ACC112 (cell line): ENCODE measurements around the gene INAVA.
A peak's percentile ranks its signal among the peaks of the same experiment; 100 is the strongest.

Experiments used
- H2AFZ ChIP-seq: fragments of 200-600 bp; sonication (generic); one replicate; pipeline ENCODE4 v1.6.0; 2017; ENCODE audit warnings: antibody characterized with exemption, low read length; ENCODE audit not compliant: unreplicated experiment
- H3K27ac ChIP-seq: fragments of 200-600 bp; sonication (generic); 2 replicates; pipeline ENCODE4 v1.5.1; 2014; ENCODE audit warnings: low read depth, mild to moderate bottlenecking, antibody characterized with exemption, low read length, moderate library complexity
- H3K27me3 ChIP-seq: fragments of 200-600 bp; sonication (generic); 2 replicates; pipeline ENCODE4 v1.6.1; 2014; ENCODE audit warnings: mild to moderate bottlenecking, antibody characterized with exemption, low read length, moderate library complexity, mixed read lengths; ENCODE audit not compliant: insufficient read depth
- H3K36me3 ChIP-seq: fragments of 200-600 bp; sonication (generic); 2 replicates; pipeline ENCODE4 v1.6.1; 2016; ENCODE audit warnings: mild to moderate bottlenecking, antibody characterized with exemption, low read length, moderate library complexity, mixed read lengths; ENCODE audit not compliant: insufficient read depth
- H3K4me1 ChIP-seq: fragments of 200-600 bp; sonication (generic); one replicate; pipeline ENCODE4 v1.6.1; 2016; ENCODE audit warnings: low read length, mixed read lengths; ENCODE audit not compliant: insufficient read depth, unreplicated experiment, control insufficient read depth
- H3K4me3 ChIP-seq: fragments of 200-600 bp; sonication (generic); 2 replicates; pipeline ENCODE4 v1.5.1; 2014; ENCODE audit warnings: mild to moderate bottlenecking, low read depth, low read length
- H3K79me2 ChIP-seq: fragments of 200-600 bp; sonication (generic); one replicate; pipeline ENCODE4 v1.6.0; 2016; ENCODE audit warnings: low read length; ENCODE audit not compliant: control insufficient read depth, unreplicated experiment, insufficient read depth

The INAVA gene

DNA sequence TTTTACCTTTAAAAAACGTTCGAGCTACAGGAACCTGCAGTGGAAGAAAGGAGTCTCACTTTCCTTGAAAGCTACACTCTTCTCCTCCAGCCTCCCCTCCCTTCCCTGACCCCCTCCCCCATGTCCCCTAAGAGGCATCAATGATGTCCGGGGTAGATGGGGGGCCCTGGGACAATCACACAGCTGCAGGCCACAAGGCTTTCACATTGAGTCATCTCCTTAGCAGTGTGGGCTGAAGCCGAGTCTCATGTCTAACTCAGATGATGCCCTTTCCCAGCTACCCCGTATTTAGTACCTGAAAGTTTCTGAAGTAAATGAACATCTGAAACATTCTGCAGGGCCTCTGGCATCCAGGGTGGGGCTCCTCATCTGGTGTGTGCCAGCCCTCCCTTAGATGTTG is 28.2 kb upstream of the INAVA start:
- Histone ChIP-seq H3K36me3 (no peaks in the 10 kb centered on the region; the same call in 1 of the 2 replicates), H3K4me1 (no peaks in the 10 kb centered on the region), H3K79me2 (no peaks in the 10 kb centered on the region), H3K27me3 (peaks cover 20% of the 10 kb centered on the region), H2AFZ (no peak overlapping the region), H3K27ac (no peak overlapping the region), H3K4me3 (no peak overlapping the region)

DNA sequence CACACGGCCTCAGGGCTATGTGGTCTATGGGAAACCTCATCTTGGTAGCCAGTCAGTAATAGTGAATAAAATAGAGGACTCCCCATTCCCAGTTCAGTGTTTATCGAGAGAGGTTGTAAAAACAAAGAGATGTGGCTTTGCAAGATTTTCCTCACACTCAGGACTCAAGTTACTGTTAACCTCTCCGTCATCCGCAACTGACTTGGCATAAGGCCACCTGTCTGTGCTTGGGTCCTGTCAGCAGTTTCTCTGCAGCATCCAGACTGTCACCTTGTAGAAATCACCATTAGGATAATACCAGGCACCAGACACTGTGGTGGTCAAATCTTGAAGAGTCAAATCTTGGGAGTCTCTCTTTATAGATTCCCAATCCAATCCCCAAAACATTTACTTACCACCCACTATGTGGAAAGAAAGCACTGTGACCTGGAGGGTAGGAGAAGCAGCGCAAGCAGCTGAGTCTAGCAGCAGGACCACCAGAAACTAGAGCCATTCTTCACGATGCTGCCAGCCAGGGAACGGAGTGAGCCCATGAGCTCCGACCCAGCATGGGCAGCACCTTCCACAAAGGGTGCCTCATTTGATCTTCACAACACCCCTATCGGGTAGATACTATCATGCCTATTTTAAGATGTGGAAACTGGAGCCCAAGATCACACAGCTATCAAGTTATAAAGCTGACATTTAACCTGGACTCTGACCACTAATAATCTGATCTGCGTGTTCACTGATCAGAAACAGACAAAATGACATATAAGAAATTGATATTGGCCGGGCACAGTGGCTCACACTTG is 27.5 kb upstream of the INAVA start:
- Histone ChIP-seq H3K27ac (no peak overlapping the region), H3K27me3 (peaks cover 27% of the 10 kb centered on the region), H3K4me3 (no peak overlapping the region), H3K36me3 (no peaks in the 10 kb centered on the region; the same call in 1 of the 2 replicates), H3K4me1 (no peaks in the 10 kb centered on the region), H3K79me2 (no peaks in the 10 kb centered on the region), H2AFZ (no peak overlapping the region)

DNA sequence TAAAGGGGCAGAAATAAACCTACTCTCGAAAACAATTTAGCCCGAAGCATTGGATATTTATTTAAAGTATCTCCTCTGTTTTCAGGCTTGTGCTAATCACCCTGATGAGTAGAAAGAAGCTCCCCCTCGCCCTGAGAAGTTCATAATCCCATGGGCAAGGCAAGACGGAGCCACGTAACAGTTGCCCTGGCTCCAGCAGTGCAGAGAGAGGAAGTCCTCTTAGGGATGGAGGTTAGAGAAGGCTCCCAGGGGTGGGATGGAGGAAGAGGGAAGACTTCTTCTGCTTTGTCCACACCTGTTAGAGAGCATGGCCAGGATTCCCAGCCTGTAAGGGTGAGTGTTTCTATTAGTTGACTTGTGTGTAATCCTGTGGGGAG is 25.3 kb upstream of the INAVA start:
- Histone ChIP-seq H3K4me1 (no peaks in the 10 kb centered on the region), H3K27ac (no peak overlapping the region), H3K79me2 (no peaks in the 10 kb centered on the region), H2AFZ (no peak overlapping the region), H3K4me3 (no peak overlapping the region), H3K36me3 (no peaks in the 10 kb centered on the region; the same call in 1 of the 2 replicates), H3K27me3 (peaks cover 49% of the 10 kb centered on the region)

DNA sequence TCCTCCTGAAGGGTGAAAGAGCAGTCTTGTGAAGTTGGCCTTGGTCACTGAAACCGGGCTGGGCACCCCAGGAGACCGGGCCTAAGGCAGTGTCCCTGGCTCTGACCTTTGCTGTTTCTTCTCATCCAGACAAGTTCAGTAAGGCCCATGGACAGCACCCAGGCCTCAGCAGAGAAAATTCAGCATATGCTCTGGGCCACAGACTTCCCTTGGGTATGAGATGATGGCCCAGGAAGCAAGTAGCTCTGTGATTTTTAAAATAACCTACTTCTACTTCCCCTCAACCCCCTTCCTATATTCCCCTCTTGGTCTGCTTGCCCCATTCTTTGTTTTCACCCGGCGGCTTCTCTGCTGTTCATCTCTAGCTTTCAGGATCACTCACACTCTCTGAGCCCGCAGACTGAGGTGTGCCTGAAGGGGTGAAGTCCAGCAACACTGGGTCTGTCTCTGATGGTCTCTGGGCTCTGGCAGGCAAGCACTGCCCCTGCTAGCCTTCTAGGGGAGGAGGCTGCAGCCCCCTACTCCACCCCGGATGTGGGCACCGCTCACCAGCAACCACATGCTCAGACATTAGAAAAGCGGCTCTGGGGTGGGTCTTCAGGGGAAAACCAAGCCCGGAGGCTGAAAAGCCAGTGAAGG is 24.8 kb upstream of the INAVA start:
- H3K36me3 ChIP-seq = no peaks in the 10 kb centered on the region; the same call in 1 of the 2 replicates
- no peaks in the 10 kb centered on the region for H3K79me2 ChIP-seq
- H3K27ac ChIP-seq = no peak overlapping the region
- no peak overlapping the region for H2AFZ ChIP-seq
- no peaks in the 10 kb centered on the region for H3K4me1 ChIP-seq
- H3K27me3 ChIP-seq = peaks cover 54% of the 10 kb centered on the region
- H3K4me3 ChIP-seq = no peak overlapping the region

DNA sequence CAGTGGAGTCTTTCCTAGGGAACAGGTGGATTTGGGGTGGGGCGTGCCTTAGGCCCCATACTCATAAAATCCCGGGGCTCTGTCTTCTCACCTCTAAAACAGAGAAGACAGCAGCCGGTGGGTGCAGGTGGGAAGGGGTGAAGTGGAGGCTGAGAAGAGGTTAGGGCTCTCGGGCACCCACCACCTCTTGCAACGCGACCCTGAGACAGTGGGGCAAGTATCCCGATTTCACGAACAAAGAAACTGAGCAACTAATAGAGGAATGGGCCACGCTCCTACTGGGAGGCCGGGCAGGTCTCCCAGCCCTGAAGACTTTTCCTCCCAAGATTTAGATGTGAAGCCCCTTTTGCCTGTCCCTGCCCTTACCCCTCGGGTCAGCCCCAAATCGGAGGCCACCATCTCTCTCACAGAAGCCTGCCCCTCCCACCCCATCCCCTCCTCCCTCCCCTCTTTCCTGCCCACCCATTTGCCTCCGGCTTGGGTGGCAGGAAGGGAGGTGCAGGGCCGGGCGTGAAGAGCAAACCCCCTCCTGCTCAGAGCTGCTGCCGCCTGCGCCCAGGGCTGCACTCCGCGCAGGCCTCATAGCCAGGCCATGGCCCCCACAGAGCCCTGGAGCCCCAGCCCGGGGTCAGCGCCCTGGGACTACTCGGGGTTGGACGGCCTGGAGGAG is 22.1 kb upstream of the INAVA start, which contains the start of gene GPR25:
TSS of gene GPR25 (plus strand) at position 536 of the 670 bp plus-strand sequence. CDS start at position 593, 57 bp downstream.
- Histone ChIP-seq H3K27me3 (peaks cover 72% of the 10 kb centered on the region), H3K4me1 (no peaks in the 10 kb centered on the region), H3K79me2 (no peaks in the 10 kb centered on the region), H3K27ac (no peak within 1 kb of the TSS), H2AFZ (peak within 1 kb of the TSS; percentile 43), H3K4me3 (peak within 1 kb of the TSS; percentile 68), H3K36me3 (no peaks in the 10 kb centered on the region)

DNA sequence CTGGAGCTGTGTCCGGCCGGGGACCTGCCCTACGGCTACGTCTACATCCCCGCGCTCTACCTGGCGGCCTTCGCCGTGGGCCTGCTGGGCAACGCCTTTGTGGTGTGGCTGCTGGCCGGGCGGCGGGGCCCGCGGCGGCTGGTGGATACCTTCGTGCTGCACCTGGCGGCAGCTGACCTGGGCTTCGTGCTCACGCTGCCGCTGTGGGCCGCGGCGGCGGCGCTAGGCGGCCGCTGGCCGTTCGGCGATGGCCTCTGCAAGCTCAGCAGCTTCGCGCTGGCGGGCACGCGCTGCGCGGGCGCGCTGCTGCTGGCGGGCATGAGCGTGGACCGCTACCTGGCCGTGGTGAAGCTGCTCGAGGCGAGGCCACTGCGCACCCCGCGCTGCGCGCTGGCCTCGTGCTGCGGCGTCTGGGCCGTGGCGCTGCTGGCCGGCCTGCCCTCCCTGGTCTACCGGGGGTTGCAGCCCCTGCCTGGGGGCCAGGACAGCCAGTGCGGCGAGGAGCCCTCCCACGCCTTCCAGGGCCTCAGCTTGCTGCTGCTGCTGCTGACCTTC is 21.5 kb upstream of the INAVA start:
- Histone ChIP-seq H3K4me3 (peak overlapping the region; percentile 68), H2AFZ (peak overlapping the region; percentile 43), H3K27me3 (peaks cover 77% of the 10 kb centered on the region), H3K4me1 (no peaks in the 10 kb centered on the region), H3K27ac (no peak overlapping the region), H3K79me2 (no peaks in the 10 kb centered on the region), H3K36me3 (no peaks in the 10 kb centered on the region)

DNA sequence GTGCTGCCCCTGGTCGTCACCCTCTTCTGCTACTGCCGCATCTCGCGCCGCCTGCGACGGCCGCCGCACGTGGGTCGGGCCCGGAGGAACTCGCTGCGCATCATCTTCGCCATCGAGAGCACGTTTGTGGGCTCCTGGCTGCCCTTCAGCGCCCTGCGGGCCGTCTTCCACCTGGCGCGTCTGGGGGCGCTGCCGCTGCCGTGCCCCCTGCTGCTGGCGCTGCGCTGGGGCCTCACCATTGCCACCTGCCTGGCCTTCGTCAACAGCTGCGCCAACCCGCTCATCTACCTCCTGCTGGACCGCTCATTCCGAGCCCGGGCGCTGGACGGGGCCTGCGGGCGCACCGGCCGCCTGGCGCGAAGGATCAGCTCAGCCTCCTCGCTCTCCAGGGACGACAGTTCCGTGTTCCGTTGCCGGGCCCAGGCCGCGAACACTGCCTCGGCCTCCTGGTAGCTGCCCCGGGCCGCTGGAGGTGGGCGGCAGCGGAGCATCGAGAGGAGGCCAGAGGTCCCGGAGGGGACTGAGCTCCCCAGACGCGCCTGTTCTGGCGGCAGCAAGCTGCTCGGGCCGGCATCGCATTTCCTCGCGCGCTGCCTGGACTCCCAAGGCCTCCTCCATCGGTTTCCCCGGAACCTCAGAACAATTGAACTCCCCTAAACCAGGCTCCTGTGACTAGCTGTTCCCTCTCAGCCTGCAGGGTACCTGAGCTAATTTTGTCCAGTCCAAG is 20.9 kb upstream of the INAVA start:
- H3K4me3 ChIP-seq = peak overlapping the region; percentile 68
- no peak overlapping the region for H2AFZ ChIP-seq
- H3K79me2 ChIP-seq = no peaks in the 10 kb centered on the region

DNA sequence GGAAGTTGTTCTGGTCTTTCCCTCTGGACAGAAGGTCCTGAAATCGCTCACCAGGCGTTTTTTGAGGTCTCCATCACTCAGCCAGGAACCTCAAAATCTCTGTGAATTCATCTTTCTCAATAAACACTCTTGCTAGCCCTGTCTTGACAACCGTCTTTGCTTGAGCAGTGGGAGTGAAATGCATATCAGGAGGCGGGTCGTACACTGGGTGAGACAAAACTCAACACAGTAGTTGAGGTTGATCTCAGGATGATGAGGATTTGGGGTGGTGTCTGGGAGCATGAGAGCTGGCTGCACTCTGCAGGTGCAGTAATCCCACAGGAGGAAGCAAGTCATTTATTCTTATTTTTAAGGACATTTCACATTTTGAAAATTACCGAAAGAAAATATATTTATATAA is 20.0 kb upstream of the INAVA start:
- Histone ChIP-seq H3K27ac (no peak overlapping the region), H3K36me3 (no peaks in the 10 kb centered on the region), H3K79me2 (no peaks in the 10 kb centered on the region), H3K4me3 (no peak overlapping the region), H3K4me1 (no peaks in the 10 kb centered on the region), H2AFZ (no peak overlapping the region), H3K27me3 (peaks cover 79% of the 10 kb centered on the region)

More for the DNA sequence above, 20.9 kb upstream of the INAVA start:
- Histone ChIP-seq H3K36me3 (no peaks in the 10 kb centered on the region), H3K27me3 (peaks cover 79% of the 10 kb centered on the region), H3K27ac (no peak overlapping the region), H3K4me1 (no peaks in the 10 kb centered on the region)

DNA sequence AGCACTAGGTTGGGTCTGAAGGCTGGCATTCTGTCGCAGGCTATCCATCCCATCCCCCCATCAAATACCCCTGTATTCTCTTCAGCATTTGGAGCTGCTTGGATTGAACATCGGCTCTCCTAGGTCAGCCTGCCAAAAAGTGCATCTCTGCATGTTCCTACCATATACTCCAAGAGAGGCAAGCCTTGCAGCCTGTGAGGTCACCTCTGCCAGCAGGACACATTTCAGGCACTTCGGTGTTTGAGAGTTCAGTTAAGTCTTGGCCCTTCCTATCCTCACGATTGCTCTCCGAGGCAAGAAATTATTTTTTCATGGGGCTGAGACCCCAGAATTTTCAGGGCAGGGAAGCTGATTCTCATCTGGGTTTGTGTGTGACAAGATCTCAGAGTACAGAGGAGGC is 19.3 kb upstream of the INAVA start:
- no peaks in the 10 kb centered on the region for H3K79me2 ChIP-seq
- H3K4me1 ChIP-seq = no peaks in the 10 kb centered on the region
- no peak overlapping the region for H3K27ac ChIP-seq
- H3K4me3 ChIP-seq = no peak overlapping the region
- no peaks in the 10 kb centered on the region for H3K36me3 ChIP-seq
- H3K27me3 ChIP-seq = peaks cover 80% of the 10 kb centered on the region
- no peak overlapping the region for H2AFZ ChIP-seq

DNA sequence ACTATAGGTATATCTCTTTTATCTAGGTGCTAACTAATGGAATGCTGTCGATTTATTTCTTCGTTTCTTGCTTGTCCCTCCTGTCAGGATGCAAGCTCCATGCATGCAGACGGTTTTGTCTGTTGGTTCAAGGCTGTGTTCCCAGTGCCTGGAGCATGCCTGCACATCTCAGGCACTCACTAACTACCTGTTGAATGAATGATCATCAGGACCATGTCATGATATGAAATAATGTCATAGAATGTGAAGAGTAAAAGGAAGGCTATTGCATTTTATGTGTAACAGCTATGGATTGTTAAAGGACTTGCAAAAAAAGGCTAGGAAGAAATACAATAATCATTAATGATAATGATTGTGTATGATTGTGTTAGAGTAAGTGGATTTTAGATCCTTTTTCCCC is 17.7 kb upstream of the INAVA start:
- Histone ChIP-seq H3K79me2 (no peaks in the 10 kb centered on the region), H3K27ac (no peak overlapping the region), H3K4me1 (no peaks in the 10 kb centered on the region), H3K4me3 (no peak overlapping the region), H3K27me3 (peaks cover 67% of the 10 kb centered on the region), H3K36me3 (no peaks in the 10 kb centered on the region), H2AFZ (no peak overlapping the region)
